HG03139 (cell line): ENCODE results near the gene NOL9.
A peak's percentile ranks its signal among the peaks of the same experiment; 100 is the strongest.

Experiments used
- ATAC-seq: cut with Tn5 transposase; IDR thresholded peaks from one replicate; pipeline ENCODE4 v1.9.1; 2021; ENCODE audit not compliant: unreplicated experiment

NOL9 gene

DNA sequence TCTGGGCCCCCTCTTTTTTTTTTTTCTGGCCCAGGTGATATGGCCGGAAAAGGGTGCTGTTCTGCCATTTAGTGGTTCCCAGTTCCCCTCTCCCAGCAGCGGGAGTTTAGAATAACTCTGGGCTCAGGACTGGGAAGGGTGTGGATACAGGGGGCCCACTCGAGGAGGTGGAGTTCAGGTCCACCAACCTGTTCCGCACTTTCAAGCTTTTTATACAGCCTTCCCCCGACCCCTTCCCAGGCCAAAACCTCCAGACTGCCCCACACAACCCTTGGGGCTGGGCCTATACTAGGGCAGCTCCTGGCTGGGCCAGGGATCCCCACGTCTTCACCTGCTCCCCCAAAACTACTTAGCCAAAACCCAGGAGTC is 63.2 kb downstream of the NOL9 start:
- ATAC-seq: no peak

DNA sequence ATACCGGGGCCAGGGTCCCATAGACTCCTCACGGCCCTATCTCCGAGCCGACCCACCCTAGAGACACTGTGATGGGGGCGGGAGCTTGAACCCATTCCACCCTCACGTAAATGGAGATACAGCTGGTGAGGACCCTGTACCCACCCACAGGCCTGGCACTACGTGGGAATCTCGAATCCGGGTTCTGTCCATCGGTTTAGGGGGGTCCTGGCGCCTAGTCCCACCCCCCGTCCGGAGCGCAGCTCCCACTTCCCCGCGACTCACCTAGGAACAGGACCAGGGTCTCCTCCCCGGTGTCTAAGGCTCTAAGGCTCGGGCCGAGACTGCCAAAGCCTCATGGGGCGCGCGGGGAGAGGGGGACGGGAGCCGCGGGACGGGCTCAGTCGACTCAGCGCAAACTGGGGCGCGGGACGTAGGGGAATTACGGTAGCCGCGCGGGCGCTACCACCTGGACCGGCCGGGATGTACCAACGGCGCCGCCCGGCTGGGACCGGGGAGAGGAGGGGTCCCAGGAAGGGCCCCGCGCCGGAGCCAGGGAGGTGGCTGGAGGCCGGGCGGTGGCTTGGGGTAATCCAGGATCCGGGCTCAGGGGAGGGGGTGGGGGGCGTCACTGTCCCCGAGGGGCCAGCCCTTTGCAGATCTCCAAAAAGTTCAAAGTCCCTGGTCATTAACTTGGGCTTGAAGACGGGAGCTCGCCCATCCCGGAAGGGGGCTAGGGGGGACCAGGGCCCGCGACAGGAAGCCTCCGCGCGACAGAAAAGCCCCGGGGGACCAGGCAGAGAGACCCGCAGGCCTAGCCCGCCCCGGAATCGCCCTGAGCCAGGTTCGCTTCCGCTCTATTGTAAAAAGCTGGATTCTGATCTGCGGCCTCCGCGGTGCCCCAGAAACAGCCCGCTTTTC is 63.9 kb downstream of the NOL9 start:
- no peak for ATAC-seq

DNA sequence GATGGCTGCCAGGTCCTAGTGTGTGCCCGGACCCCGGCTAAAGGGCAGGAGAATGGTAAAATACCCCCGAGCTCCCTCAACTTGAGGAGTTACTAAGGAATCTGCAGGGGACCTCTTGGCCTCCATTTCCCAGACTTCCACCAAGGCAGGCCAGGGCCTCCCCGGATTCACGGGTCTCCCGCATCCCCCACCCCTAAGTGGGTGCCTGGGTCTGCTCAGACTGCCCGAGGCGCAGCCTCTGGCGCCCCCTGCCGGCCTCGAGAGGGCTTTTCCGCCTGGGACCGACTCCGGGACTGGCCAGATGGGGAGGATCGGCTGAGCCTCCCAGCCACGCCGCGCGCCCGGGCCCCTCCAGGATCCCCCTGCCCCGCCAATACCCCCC is 64.5 kb downstream of the NOL9 start:
- ATAC-seq: peak; percentile 46

DNA sequence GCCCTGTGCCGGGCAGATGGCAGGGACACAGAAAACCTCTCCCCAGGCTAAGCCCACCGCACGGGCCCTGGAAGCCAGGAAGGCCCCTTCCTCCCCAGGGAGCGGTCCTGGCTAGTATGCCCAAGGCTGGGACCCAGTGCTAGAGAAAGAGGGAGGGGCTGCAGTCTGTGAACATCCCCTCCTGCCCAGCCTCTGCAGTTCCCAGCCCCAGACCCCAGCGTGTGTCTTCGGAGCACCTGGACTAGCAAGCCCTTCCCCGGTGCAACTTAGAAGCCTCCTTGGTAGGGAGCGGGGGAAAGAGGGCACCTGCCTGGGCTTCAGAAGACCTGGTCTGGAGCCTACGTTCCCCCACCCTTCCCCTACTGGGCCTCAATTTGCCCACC is 64.9 kb downstream of the NOL9 start:
- ATAC-seq: no peak

DNA sequence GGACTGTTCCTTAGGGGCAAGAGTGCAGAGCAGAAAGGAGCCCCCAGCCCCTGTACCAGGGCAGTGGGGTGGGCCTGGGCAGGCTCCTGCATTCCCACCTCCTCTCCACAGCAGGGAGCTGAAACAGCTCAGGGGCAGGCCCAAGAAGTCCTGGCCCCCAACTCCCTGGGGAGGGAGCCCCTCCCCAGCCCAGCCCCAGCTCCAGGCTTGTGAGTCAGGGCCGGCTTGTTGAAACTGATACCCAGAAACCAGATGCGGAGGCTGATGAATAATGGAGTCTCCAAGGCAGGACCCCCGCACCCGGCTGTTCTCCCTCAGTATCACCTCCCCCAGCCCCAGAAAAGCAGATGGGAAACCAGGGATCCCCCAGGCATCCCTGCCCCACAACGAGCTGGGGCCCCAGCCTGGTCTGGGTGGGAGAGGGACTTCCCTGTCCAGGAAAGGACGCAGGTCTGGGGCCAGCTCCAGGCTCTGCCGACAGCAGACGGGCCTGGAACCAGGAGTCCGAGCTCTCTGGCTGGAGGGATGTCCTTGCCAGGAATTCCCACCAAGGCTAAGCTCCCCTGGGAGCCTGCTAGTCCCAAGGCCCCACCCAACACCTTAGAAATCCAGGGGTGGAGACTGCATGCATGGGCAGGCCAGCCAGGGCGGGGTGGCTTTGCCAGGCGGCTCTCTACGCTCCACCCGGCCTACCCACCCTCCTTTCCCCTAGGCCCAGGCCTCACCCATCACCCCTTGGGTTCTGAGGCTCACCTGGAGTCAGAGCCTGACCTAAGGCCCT is 65.5 kb downstream of the NOL9 start:
- no peak for ATAC-seq

DNA sequence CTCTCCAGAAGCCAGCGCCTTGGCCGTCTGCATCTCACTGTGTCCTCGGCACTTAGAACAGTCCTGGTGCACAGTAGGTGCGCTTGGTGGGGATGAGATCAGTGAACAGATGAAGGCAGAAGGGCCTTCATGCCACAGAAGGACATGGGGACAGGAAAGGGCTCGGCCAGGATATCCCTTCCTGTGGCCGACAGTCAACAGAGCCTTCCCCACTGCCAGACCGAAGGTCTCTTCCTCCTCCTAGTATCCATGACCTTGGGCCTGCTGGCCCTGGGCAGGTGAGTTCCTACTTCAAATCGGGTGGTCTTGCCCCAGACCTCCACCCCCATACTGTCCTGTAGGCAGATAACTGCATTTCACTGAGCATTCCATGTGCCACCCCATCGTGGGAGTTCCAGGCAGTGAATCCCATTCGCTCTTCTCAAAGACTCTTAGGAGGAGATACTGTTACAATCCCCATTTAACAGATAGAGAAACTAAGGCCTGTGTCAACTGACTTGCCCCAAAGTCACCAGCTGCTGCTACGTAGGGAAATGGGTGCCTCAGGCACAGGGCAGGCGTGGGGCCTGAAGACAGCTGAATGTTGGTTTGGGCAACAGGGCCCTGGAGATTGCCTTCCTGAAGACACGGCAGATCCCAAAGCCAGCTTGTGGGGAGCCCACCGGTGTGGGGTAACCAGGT is 66.4 kb downstream of the NOL9 start:
- no peak for ATAC-seq

DNA sequence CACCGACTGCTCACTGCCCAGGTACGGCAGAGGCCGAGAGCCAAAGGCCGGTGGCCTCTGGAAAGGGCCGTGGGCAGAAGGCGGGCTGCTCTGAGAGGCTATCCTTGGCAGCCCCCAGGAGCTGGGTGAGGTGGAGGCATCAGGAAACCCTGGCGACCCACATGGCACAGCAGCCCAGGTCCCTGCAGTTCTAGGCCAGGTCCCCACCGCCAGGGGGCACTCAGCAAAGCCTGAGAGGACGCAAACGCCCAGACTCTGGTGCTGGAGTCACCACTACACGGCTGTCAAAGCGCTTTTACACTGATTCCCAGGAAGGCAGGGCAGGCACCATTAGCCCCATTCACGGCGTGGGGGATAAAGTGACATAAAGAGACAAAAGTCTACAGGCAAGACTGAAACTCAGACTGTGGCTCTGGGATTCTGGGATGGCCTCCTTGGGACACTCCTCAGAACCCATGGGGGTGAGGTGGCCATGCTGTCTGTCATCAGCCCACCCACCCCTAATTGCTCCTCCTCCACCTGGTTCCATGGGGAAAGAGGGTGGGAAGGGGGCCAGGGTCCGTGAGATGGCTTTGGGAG is 67.8 kb downstream of the NOL9 start:
- ATAC-seq: no peak

DNA sequence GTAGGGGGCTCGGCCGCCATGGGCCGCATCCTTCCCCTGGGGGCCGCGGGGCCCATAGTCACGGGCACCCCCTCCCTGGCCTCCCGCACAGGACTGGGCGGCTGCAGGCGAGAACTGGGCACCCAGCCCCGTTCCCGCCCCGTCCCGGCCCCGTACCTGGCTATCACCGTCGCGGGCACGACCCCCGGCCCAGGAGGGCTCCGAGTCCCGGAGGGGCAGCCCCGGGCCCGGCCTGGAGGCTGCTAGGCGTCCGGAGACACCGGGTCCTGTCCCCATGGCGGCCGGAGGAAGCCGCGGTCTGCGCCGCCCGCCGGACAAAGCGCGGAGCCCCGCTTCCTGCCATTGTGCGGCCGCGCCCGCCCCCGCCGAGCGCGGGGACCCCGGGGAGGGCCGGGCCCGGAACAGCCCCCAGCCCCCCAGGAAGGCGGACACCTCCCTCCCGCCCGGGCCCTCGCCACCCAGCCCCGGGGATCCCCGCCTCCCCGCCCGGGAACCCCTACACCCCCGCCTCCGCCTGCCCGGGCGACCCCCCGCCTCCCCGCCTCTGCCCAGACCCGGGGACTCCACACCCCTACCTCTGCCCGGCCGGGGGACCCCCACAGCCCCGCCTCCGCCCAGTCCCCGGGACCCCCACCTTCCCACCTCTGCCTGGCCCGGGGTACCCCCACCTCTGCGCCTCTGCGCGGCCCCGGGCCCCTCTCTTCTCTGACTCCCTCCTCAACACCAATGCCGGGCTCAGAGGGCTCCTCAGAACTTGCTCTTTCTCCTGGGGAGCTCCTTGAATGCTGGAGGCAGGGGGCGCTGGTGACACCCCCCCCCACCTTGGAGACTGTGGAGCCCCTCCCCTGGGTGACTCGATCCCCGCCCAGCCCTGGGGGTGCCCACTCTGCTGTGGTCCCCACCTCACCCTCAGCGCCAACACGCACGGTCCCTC is 68.9 kb downstream of the NOL9 start:
- no peak for ATAC-seq

DNA sequence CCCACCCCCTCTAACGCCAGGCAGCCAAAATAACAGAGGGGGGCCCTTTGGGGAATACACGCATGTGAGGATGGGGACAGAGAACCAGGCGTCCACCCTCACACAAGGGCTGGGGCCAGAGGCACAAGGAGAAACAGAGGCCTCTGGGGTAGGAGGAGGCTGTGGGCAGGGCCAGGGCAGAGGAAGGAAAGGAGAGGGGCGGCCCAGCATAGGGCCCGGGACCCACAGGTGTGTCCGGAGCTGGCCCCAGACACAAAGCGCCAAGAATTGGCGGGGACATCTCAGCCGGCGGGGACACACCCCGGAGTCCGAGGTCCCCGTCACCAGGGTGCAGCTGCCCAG is 69.5 kb downstream of the NOL9 start:
- ATAC-seq: no peak

DNA sequence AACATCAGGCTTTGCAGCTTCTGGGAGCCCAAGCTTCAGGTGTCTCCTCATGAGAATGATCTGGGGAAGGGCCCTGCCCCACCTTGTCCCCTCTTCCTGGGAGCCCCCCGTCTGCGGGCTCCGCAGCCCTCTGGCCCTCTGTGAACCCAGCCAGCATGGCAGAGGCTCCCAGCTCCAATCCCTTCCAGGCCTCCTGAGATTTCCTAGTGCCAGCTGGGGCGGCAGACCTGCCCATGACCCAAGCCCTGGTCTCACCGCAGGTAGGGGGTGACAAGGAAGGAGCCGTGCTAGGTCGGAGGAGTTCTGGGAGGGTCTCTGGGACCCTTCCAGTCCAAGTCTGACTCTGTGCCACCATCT is 70.6 kb downstream of the NOL9 start:
- no peak for ATAC-seq

DNA sequence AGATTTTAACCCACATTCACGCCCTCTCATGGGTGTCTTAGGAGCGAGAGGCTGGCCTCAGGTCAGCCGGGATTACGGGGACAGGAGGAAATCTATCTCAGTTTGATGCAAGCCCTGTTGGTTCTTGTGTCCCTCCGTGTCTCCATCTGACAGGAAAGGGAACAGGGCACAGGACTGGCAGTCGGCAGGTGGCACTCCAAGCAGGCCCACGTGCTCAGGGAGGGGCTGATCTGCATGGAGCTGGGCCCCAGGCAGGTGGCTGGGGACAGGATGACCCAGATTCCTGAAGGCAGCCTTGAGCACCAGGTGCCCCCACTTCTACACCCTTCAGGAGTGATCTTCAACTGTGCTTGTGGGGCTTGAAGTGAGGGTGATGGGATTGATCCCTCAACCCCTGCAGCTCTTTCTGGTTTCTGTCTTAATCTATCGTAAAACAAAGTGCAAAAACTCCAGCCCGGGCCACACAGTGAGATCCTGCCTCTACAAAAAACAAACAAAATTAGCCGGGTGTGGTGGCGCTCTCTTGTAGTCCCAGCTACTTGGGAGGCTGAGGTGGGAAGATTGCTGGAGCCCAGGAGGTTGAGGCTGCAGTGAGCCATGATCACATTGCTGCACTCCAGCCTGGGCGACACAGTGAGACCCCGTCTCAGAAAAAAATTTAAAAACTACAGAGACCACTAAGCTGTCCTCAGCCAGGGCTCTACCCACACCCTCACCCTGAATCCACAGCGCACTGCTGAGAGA is 71.1 kb downstream of the NOL9 start:
- no peak for ATAC-seq

DNA sequence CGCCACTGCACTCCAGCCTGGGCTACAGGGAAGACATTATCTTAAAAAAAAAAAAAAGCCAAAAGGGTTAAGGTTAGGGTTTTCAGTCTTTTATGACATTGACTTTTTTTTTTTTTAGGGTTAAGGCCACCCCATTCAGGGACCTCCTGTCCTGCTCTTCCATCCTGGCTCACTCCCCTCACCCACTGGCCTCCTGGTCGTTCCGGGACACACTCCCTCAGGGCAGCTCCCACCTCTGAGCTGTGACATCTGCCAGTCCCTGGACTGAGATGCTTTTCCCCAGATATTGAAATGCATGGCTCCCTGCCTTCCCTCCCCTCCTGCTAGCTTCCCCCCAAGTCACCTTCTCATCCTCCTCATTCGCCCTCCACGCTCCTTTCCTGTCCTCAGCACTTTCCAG is 72.5 kb downstream of the NOL9 start:
- ATAC-seq: no peak

DNA sequence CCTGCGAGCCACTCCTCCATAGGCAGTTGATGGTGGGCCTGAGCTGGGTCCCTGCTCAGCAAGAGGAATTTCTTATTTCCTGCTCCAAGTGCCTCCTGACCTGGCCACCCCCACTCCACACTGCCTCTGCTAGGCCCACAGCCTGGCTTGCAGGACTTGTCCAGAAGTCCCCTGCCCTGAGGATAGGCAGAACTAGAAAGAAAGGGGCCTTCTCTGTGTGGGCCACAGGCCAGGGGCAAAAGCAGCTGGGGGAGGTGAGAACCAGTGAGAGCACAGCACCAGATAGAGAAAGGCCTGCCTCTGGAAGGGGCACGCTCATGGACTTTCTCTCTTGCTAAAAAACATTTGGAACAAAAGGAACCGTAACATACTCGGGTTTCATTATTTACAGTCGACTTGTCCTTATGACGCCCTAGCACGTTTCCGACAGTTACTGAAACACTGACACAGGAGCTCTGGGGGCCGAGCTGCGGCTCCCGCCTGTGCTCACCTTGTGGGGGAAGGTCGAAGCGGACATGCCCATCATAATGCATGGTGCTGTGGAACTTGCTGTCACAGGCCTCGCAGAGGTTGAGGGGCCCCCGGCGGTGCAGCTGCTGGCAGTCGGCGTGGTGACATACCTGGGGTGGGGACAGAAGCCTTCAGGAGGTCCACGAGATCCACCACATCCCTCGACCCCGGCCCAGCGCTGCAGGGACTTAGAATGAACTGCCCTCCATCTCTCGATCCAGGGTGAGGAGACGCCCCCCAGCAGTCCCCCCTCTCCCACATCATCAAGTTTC is 77.1 kb downstream of the NOL9 start:
- no peak for ATAC-seq

DNA sequence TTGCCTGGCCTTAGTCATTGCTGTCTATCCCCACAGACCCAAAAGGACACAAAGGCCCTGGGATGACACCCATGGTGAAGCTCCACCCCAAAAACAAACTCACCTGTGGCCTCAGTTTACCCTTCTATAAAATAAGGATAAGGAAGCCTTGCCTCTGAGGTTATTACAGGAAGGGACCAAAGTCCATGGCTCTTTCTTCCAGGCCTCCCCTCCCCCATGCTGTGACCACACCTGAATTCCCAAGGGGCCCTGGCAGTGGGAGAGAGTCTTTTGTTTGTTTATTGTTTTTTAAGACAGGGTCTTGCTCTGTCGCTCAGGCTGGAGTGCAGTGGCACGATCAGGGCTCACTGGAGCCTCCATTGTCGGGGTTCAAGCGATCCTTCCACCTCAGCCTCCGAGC is 77.8 kb downstream of the NOL9 start:
- ATAC-seq: no peak

DNA sequence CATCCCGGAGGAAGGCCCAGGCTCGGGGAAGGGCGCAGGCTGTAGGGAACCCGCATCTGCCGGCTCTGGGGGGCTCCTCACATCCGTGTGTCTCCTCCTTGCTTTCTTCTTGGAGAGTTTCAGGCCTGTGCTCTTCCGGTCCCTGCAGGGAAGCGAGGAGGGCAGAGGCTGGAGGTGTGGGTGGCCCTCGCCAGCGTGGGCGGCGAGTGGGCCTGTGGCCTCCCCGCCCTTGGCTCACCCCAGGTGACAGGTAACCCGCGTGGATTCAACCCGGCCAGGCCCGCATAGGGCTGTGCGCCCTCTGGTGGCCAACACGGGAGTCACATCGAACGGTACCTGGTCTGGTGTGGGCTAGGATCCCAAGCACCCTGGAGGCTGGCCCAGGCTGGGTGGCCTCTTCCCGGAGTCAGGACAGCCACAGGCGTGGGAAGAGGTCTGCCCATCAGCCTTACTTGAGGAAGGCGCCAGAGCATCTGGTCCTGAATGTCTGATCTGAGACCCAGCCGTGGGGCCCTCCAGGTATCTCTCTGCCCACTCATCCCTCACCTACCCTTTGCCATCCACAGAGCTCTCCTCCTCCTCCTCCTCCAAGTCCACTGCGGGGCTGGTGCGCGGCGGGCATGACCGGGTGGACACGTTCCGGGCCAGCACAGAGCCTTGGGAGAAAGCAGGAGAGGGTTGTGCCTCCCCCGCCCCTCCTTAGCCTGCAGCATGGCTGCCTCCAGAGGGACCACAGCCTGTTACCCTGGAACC is 78.8 kb downstream of the NOL9 start:
- ATAC-seq: no peak

DNA sequence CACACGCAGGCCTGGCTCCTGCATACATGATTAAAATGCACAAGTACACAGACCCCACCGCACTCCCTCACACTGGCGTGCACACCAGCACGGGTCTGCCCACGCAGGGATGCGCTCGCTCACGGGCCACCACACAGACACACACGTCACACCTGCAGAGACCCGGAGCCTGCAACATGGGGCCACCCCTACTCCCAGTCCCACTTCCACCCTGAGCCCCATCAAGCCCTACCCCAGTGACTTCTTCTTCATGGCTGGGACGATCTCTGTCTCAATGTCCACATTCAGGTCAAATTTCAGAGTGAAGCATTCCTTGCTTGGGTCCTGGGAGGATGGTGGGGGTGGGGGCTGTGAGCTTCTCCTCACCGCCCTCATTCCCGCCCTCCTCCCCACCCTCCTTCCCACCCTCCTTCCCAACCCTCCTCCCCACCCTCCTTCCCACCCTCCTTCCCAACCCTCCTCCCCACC is 79.5 kb downstream of the NOL9 start:
- no peak for ATAC-seq

DNA sequence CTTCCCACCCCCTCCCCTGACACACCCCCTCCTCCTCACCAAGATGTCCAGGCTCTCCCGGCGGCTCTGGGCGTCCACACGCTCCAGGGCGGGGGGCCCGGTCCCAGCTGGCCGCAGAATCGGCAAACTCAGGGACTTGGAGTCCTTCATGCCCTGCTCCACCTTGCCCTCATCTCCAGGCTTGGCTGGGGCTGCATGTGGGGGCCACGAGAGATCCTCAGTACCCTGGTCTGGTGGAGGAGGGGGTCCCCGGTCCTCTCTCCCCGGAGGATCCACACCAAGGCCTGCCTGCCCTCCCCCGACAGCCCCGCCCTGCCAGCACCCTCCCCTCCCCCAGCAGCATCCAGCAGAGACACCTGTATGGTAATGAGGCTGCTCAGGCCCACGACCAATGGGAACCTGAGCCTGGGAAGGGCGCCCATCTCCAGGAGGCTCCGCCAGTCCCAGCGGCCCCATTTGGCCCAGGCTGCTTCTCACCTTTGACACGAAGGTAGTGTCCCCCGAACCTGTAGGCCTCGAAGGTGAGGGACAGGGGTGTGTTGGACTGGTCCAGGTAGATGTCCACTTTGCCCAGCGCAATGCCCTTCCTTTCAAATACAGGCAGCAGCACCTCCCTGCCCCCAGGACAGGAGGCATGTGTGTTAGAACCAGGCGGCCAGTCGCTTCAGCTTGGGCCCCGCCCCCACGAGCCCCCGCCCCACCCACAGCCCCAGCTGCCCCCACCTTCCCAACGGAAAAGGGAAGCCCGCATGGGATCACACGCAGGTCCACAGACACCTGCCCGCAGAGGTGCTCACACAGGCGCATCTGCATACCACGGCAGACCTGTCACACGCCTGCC is 80.1 kb downstream of the NOL9 start:
- no peak for ATAC-seq
